H9 (cell line): ENCODE data around the gene HOXC11. TPM values are rescaled to one million over a fixed set of nuclear protein-coding genes. Genes with fewer than 3 reads are reported as not detected.

Source experiments
- DNase-seq: peaks from one replicate; pipeline ENCODE4 v3.0.0-alpha.2; 2017
- H2AFZ ChIP-seq: one replicate; pipeline ENCODE4 v1.6.1; 2013; ENCODE audit warnings: mild to moderate bottlenecking, low read length, control low read depth, moderate library complexity
- H2AK5ac ChIP-seq: 2 replicates; pipeline ENCODE4 v1.6.1; 2013; ENCODE audit warnings: low read length, control low read depth, mixed read lengths; ENCODE audit not compliant: insufficient read length
- H2BK120ac ChIP-seq: one replicate; pipeline ENCODE4 v1.6.1; 2013; ENCODE audit warnings: low read depth, mild to moderate bottlenecking, low read length, control low read depth, inconsistent platforms; ENCODE audit not compliant: poor library complexity, severe bottlenecking
- H2BK12ac ChIP-seq: 2 replicates; pipeline ENCODE4 v1.6.1; 2013; ENCODE audit warnings: low read length, control low read depth, mixed read lengths, low read depth; ENCODE audit not compliant: insufficient read length
- H2BK15ac ChIP-seq: 2 replicates; pipeline ENCODE4 v1.6.1; 2013; ENCODE audit warnings: low read depth, low read length, control low read depth
- H2BK20ac ChIP-seq: one replicate; pipeline ENCODE4 v1.6.1; 2013; ENCODE audit warnings: low read depth, mild to moderate bottlenecking, low read length, control low read depth, inconsistent platforms; ENCODE audit not compliant: poor library complexity, severe bottlenecking
- H2BK5ac ChIP-seq: 2 replicates; pipeline ENCODE4 v1.6.1; 2013; ENCODE audit warnings: low read length, control low read depth, mixed read lengths; ENCODE audit not compliant: insufficient read length
- H3K14ac ChIP-seq: 2 replicates; pipeline ENCODE4 v1.6.1; 2013; ENCODE audit warnings: low read length, control low read depth; ENCODE audit not compliant: insufficient read depth
- H3K18ac ChIP-seq: 2 replicates; pipeline ENCODE4 v1.6.1; 2013; ENCODE audit warnings: low read depth, mild to moderate bottlenecking, mixed read lengths, low read length, control low read depth; ENCODE audit not compliant: insufficient read length
- H3K23ac ChIP-seq: 2 replicates; pipeline ENCODE4 v1.6.1; 2013; ENCODE audit warnings: low read length, control low read depth, mixed read lengths, low read depth; ENCODE audit not compliant: insufficient read length
- H3K23me2 ChIP-seq: 2 replicates; pipeline ENCODE4 v1.6.1; 2013; ENCODE audit warnings: low read depth, mild to moderate bottlenecking, mixed read lengths, low read length, control low read depth; ENCODE audit not compliant: insufficient read length, poor library complexity, severe bottlenecking
- H3K27ac ChIP-seq: 2 replicates; pipeline ENCODE4 v1.5.1; 2013; ENCODE audit warnings: low read length, control low read depth, mixed read lengths, low read depth; ENCODE audit not compliant: insufficient read length
- H3K27me3 ChIP-seq: 2 replicates; pipeline ENCODE4 v1.6.1; 2013; ENCODE audit warnings: low read length, control low read depth, inconsistent platforms; ENCODE audit not compliant: insufficient read depth
- H3K4ac ChIP-seq: 2 replicates; pipeline ENCODE4 v1.6.1; 2013; ENCODE audit warnings: low read depth, mild to moderate bottlenecking, control low read depth, inconsistent platforms, low read length, moderate library complexity
- H3K4me1 ChIP-seq: 2 replicates; pipeline ENCODE4 v1.6.1; 2013; ENCODE audit warnings: low read length, control low read depth, inconsistent platforms; ENCODE audit not compliant: insufficient read depth
- H3K4me2 ChIP-seq: 2 replicates; pipeline ENCODE4 v1.6.1; 2013; ENCODE audit warnings: low read length, control low read depth, mixed read lengths; ENCODE audit not compliant: insufficient read length, insufficient read depth
- H3K56ac ChIP-seq: 2 replicates; pipeline ENCODE4 v1.6.1; 2013; ENCODE audit warnings: low read depth, mild to moderate bottlenecking, mixed read lengths, low read length, control low read depth; ENCODE audit not compliant: insufficient read length
- H3K79me1 ChIP-seq: 2 replicates; pipeline ENCODE4 v1.6.1; 2013; ENCODE audit warnings: low read depth, mild to moderate bottlenecking, moderate library complexity, low read length, control low read depth, inconsistent platforms; ENCODE audit not compliant: insufficient read depth, poor library complexity, severe bottlenecking
- H3K79me2 ChIP-seq: 2 replicates; pipeline ENCODE4 v1.6.1; 2013; ENCODE audit warnings: low read length, control low read depth, inconsistent platforms; ENCODE audit not compliant: insufficient read depth
- H3K9ac ChIP-seq: 2 replicates; pipeline ENCODE4 v1.6.1; 2013; ENCODE audit warnings: low read length, control low read depth, mixed read lengths; ENCODE audit not compliant: insufficient read length; ENCODE audit errors: extremely low read depth
- H3K9me3 ChIP-seq: one replicate; pipeline ENCODE4 v1.6.1; 2013; ENCODE audit warnings: low read depth, low read length, inconsistent platforms; ENCODE audit not compliant: control insufficient read depth
- H3T11ph ChIP-seq: one replicate; pipeline ENCODE4 v1.6.1; 2013; ENCODE audit warnings: mild to moderate bottlenecking, low read length, control low read depth, inconsistent platforms
- H4K20me1 ChIP-seq: one replicate; pipeline ENCODE4 v1.6.1; 2013; ENCODE audit not compliant: control insufficient read depth, insufficient read length, insufficient read depth
- H4K5ac ChIP-seq: 2 replicates; pipeline ENCODE4 v1.6.1; 2013; ENCODE audit warnings: low read depth, mild to moderate bottlenecking, mixed read lengths, low read length, control low read depth; ENCODE audit not compliant: insufficient read length
- H4K8ac ChIP-seq: replicated peaks from 2 replicates; pipeline ENCODE4 v1.6.1; 2013; ENCODE audit warnings: low read length, control low read depth, mixed read lengths, low read depth; ENCODE audit not compliant: insufficient read length
- H4K91ac ChIP-seq: 2 replicates; pipeline ENCODE4 v1.6.1; 2013; ENCODE audit warnings: low read depth, mild to moderate bottlenecking, moderate library complexity, mixed read lengths, low read length, control low read depth; ENCODE audit not compliant: insufficient read length
- H3K27ac Mint-ChIP-seq, 3 experiments: 2 replicates in 2 of 3; 3 replicates in 1 of 3; pipeline ENCODE4 v1.8.0; 2020 to 2021; ENCODE audit warnings: mixed read lengths in 3 of 3, mild to moderate bottlenecking in 1 of 3, moderate library complexity in 1 of 3
- H3K27me3 Mint-ChIP-seq: 2 replicates; pipeline ENCODE4 v1.8.0; 2021; ENCODE audit warnings: low read depth, mild to moderate bottlenecking, moderate library complexity, mixed read lengths
- H3K36me3 Mint-ChIP-seq, 3 experiments: 2 replicates in 2 of 3; 3 replicates in 1 of 3; pipeline ENCODE4 v1.8.0; 2020 to 2021; ENCODE audit warnings: low read depth in 3 of 3, mixed read lengths in 3 of 3; ENCODE audit not compliant: insufficient read depth in 1 of 3
- H3K4me1 Mint-ChIP-seq, 2 experiments: 2 replicates each; pipeline ENCODE4 v1.8.0; 2020; ENCODE audit warnings: mixed read lengths in 2 of 2
- H3K4me3 Mint-ChIP-seq, 2 experiments: 2 replicates in 1 of 2; 3 replicates in 1 of 2; pipeline ENCODE4 v1.8.0; 2020 to 2021; ENCODE audit warnings: mild to moderate bottlenecking in 2 of 2, mixed read lengths in 2 of 2, moderate library complexity in 1 of 2
- H3K9me3 Mint-ChIP-seq, 2 experiments: 2 replicates in 1 of 2; 3 replicates in 1 of 2; pipeline ENCODE4 v1.8.0; 2020; ENCODE audit warnings: mild to moderate bottlenecking in 2 of 2, mixed read lengths in 2 of 2, moderate library complexity in 1 of 2
- CTCF ChIP-seq: fragments of 200-600 bp; sonication (generic); conservative IDR thresholded peaks from 3 replicates; pipeline ENCODE4 v1.8.0; 2021; ENCODE audit warnings: antibody characterized with exemption, mild to moderate bottlenecking
- WGBS: extraction: QIAGEN DNeasy Blood & Tissue Kit; methylation state at CpG from one replicate; pipeline ENCODE4 v1.1.7; 2013; ENCODE audit warnings: missing lambda C conversion rate, low lambda C conversion rate, mixed read lengths; ENCODE audit not compliant: insufficient read length; ENCODE audit errors: extremely low coverage; 5-methylcytosine and 5-hydroxymethylcytosine counted together
- total RNA-seq: library from RNA; stranded (reverse); gene quantifications from 2 replicates; pipeline ENCODE4 v1.2.1, GENCODE V29; 2021

HOXC11 gene
- total RNA-seq, 1 experiment from 2014 or later: not detected

GRCh38 chr12:53973236-53974042, 513 bp downstream of the HOXC11 start:
- H2AFZ ChIP-seq: no peak overlapping the region

More at GRCh38 chr12:53973236-53974042, 513 bp downstream of the HOXC11 start:
- Mint-ChIP-seq H3K4me1 (peaks cover 14 to 22% of the 10 kb centered on the region in 2 experiments), H3K27me3 (peaks cover 100% of the 10 kb centered on the region), H3K27ac (no peak overlapping the region), H3K36me3 (peaks cover 0 to 8% (median 3%) of the 10 kb centered on the region in 3 experiments; a peak in 3 of 7 replicates), H3K9me3 (peaks cover 6 to 14% of the 10 kb centered on the region in 2 experiments), H3K4me3 (peak overlapping the region; percentile 30 to 68)
- Histone ChIP-seq H3K23ac (no peak overlapping the region), H4K20me1 (no peaks in the 10 kb centered on the region), H3K4ac (no peak overlapping the region), H3K9me3 (no peaks in the 10 kb centered on the region), H4K8ac (no peak overlapping the region), H4K5ac (no peak overlapping the region), H3K4me1 (no peaks in the 10 kb centered on the region), H2BK12ac (no peak overlapping the region), H2BK120ac (no peak overlapping the region), H3K27ac (no peak overlapping the region), H3K14ac (no peak overlapping the region), H3K9ac (no peak overlapping the region), H3K27me3 (peaks cover 99% of the 10 kb centered on the region), H2BK20ac (no peak overlapping the region), H4K91ac (no peak overlapping the region), H3T11ph (no peak overlapping the region), H3K79me1 (no peaks in the 10 kb centered on the region), H3K18ac (no peak overlapping the region), H3K56ac (no peak overlapping the region), H3K79me2 (no peaks in the 10 kb centered on the region), H2BK15ac (no peak overlapping the region), H3K4me2 (peak overlapping the region; percentile 10), H2AK5ac (no peak overlapping the region), H2BK5ac (no peak overlapping the region), H3K23me2 (no peaks in the 10 kb centered on the region)
- WGBS: no CpG with 5 or more reads among the region's 71 CpGs
- TF ChIP-seq CTCF: no peak
- DNase-seq: peak; percentile 74
